Upper lobe of left lung (tissue), 6 donors: ENCODE data around the gene PTPRN2. TPM values are rescaled to one million over a fixed set of nuclear protein-coding genes. Genes with fewer than 3 reads are reported as not detected.

Experiments
- ATAC-seq, 2 donors: fragments of 200-7000 bp; cut with Tn5 transposase; one replicate each; pipeline ENCODE4 v1.9.1; 2022; ENCODE audit warnings: mild to moderate bottlenecking in 2 of 2, moderate library complexity in 2 of 2; ENCODE audit not compliant: low FRiP score in 2 of 2
- DNase-seq, 2 donors: peaks; one replicate each; pipeline ENCODE4 v3.0.0-alpha.2; 2019 to 2020
- H3K27ac ChIP-seq, 4 donors: fragments of 200-600 bp; sonication (generic); one replicate each; pipeline ENCODE4 v1.5.1; 2016 to 2019
- H3K27me3 ChIP-seq, 4 donors: fragments of 200-600 bp; sonication (generic); one replicate each; pipeline ENCODE4 v1.5.1; 2017 to 2019
- H3K36me3 ChIP-seq, 4 donors: fragments of 200-600 bp; sonication (generic); one replicate each; pipeline ENCODE4 v1.5.1; 2016 to 2019
- H3K4me1 ChIP-seq, 4 donors: fragments of 200-600 bp; sonication (generic); one replicate each; pipeline ENCODE4 v1.5.1; 2018 to 2019
- H3K4me3 ChIP-seq, 4 donors: fragments of 200-600 bp; sonication (generic); one replicate each; pipeline ENCODE4 v1.5.1; 2017 to 2019; ENCODE audit warnings: mild to moderate bottlenecking in 2 of 4, moderate library complexity in 1 of 4
- H3K9me3 ChIP-seq, 4 donors: fragments of 200-600 bp; sonication (generic); one replicate each; pipeline ENCODE4 v1.5.1; 2018 to 2019
- CTCF ChIP-seq, 6 experiments: fragments of 450-650 bp in 4 of 6; fragments of 200-600 bp in 2 of 6; sonication (generic) in 2 of 6; IDR thresholded peaks; one replicate each; pipeline ENCODE4 v1.5.1; 2016 to 2019; ENCODE audit warnings: antibody characterized with exemption in 6 of 6
- EP300 ChIP-seq, 4 donors: sonication (generic); formaldehyde crosslinking; IDR thresholded peaks; one replicate each; pipeline ENCODE4 v1.5.1; 2017; ENCODE audit warnings: antibody characterized with exemption in 4 of 4, control low read depth in 2 of 4
- POLR2A ChIP-seq, 4 donors: fragments of 450-650 bp; IDR thresholded peaks; one replicate each; pipeline ENCODE4 v1.5.1; 2016 to 2017; ENCODE audit warnings: antibody characterized with exemption in 4 of 4, mild to moderate bottlenecking in 2 of 4
- POLR2AphosphoS5 ChIP-seq, 2 donors: sonication (generic); formaldehyde crosslinking; IDR thresholded peaks; one replicate each; pipeline ENCODE4 v1.5.1; 2017; ENCODE audit warnings: antibody characterized with exemption in 2 of 2
- WGBS, 2 donors: methylation state at CpG; one replicate each; pipeline ENCODE4 v1.1.5; 2017 to 2018; 5-methylcytosine and 5-hydroxymethylcytosine counted together
- total RNA-seq, 6 donors: library from RNA; depleted of rRNA in 4 of 6; stranded (reverse); fragments of >200 nt in 4 of 6; gene quantifications; one replicate each; pipeline versions ENCODE4 v1.1.0 to v1.2.1, GENCODE V29; 2016 to 2021
- donor health status: DM: no; HTN: no; CAD: no; lungs with moderate emphysema.
- donor health status: DM: no; HTN: yes; CAD: no; lungs with severe emphysema.

Gene PTPRN2
- total RNA-seq, 6 donors from 2014 or later: 3.3 to 7.9 (median 5.2) TPM

GRCh38 chr7:158584407-158584806, 3.2 kb downstream of the PTPRN2 start:
- no peak overlapping the region for H3K4me3 ChIP-seq
- DNase-seq (no peak), ATAC-seq (no peak)
- H3K27me3 ChIP-seq: peaks cover 0 to 18% (median 10%) of the 10 kb centered on the region in 4 donors
- no peaks in the 10 kb centered on the region for H3K36me3 ChIP-seq
- no peak overlapping the region for H3K27ac ChIP-seq
- TF ChIP-seq POLR2AphosphoS5 (IDR thresholded peaks at IDR 0.05) (no peak), EP300 (IDR thresholded peaks at IDR 0.05) (no peak), POLR2A (IDR thresholded peaks at IDR 0.05) (no peak), CTCF (IDR thresholded peaks at IDR 0.05) (no peak)
- H3K4me1 ChIP-seq: peaks cover 14 to 26% (median 20%) of the 10 kb centered on the region in 4 donors
- peaks cover 7 to 11% (median 8%) of the 10 kb centered on the region in 4 donors for H3K9me3 ChIP-seq
- WGBS, 2 donors: 57 to 76% methylated on average over 8 of the region's 8 CpGs

DNA sequence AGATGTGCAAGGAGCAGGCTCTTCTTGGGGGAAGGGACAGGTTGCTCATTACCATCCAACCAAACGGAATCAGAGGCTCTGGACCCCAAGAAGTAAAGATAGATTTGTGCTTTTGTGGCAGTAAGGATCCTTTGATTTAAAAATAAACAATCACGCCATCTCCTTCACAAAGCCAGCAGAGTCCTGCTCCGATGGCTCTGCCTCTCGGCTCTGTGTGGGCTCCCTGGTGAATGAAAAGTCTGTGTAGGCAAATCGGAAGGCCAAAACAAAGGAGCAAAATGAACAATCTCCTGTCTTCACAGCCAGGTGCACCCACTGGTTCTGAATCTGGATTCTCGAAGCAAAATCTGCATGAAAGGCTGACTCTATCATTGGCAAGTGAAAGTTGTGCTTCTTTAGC, 3.8 kb downstream of the PTPRN2 start:
- TF ChIP-seq EP300 (IDR thresholded peaks at IDR 0.05): no peak
- no peak for TF ChIP-seq POLR2A (IDR thresholded peaks at IDR 0.05)
- no peak for TF ChIP-seq POLR2AphosphoS5 (IDR thresholded peaks at IDR 0.05)
- no peak for TF ChIP-seq CTCF (IDR thresholded peaks at IDR 0.05)
- ATAC-seq: no peak
- Histone ChIP-seq H3K4me3 (no peak overlapping the region), H3K4me1 (peaks cover 14 to 26% (median 20%) of the 10 kb centered on the region in 4 donors), H3K27me3 (peaks cover 0 to 18% (median 10%) of the 10 kb centered on the region in 4 donors), H3K36me3 (no peaks in the 10 kb centered on the region), H3K9me3 (peaks cover 7 to 13% (median 11%) of the 10 kb centered on the region in 4 donors), H3K27ac (no peak overlapping the region)
- no peak for DNase-seq
- 66 to 72% methylated on average over 6 of the region's 6 CpGs for WGBS, 2 donors

- WGBS, 2 donors: 88 to 96% methylated on average over 5 of the region's 5 CpGs
- Histone ChIP-seq H3K4me1 (peaks cover 14 to 23% (median 19%) of the 10 kb centered on the region in 4 donors), H3K36me3 (no peaks in the 10 kb centered on the region), H3K27ac (no peak overlapping the region), H3K4me3 (no peak overlapping the region), H3K27me3 (peaks cover 0 to 18% (median 10%) of the 10 kb centered on the region in 4 donors), H3K9me3 (peaks cover 7 to 13% (median 11%) of the 10 kb centered on the region in 4 donors)
- DNase-seq: no peak
- TF ChIP-seq CTCF (IDR thresholded peaks at IDR 0.05): no peak
- no peak for TF ChIP-seq POLR2AphosphoS5 (IDR thresholded peaks at IDR 0.05)
- no peak for TF ChIP-seq POLR2A (IDR thresholded peaks at IDR 0.05)
- no peak for TF ChIP-seq EP300 (IDR thresholded peaks at IDR 0.05)
- ATAC-seq: no peak
Observed at GRCh38 chr7:158583143-158583542, 4.5 kb downstream of the PTPRN2 start.

DNA sequence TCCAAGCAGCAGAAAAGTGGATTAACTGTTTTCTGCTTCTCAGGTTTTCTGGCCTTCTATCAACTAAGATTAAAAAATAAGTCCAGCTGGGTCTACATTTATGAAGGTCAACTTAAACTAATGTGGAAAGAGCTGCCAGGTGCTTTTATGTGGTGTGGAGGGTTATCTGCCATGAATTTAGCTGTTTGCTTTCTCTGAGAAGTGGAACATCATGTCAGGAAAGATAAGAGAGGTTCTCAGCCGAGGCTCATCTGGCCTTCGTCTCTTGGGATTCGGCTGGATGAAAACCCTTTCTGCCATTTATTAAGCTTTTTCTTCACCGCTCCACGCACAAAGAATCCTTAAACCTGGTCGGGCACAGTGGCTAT, 5.5 kb downstream of the PTPRN2 start:
- Histone ChIP-seq H3K9me3 (peaks cover 7 to 13% (median 11%) of the 10 kb centered on the region in 4 donors), H3K36me3 (no peaks in the 10 kb centered on the region), H3K4me1 (peaks cover 9 to 14% (median 14%) of the 10 kb centered on the region in 4 donors), H3K4me3 (no peak overlapping the region), H3K27ac (no peak overlapping the region), H3K27me3 (peaks cover 0 to 18% (median 10%) of the 10 kb centered on the region in 4 donors)
- TF ChIP-seq POLR2A (IDR thresholded peaks at IDR 0.05): no peak
- TF ChIP-seq CTCF (IDR thresholded peaks at IDR 0.05): no peak
- no peak for TF ChIP-seq POLR2AphosphoS5 (IDR thresholded peaks at IDR 0.05)
- no peak for TF ChIP-seq EP300 (IDR thresholded peaks at IDR 0.05)
- no peak for ATAC-seq
- 69 to 70% methylated on average over 6 of the region's 6 CpGs for WGBS, 2 donors
- DNase-seq: no peak
